ENCODE results near the gene SDCBP2. TPM values are rescaled to one million over a fixed set of nuclear protein-coding genes. Genes with fewer than 3 reads are reported as not detected.

The SDCBP2 gene
- total RNA-seq, 4 donors from 2014 or later: 29.7 to 361 (median 306) TPM

DNA sequence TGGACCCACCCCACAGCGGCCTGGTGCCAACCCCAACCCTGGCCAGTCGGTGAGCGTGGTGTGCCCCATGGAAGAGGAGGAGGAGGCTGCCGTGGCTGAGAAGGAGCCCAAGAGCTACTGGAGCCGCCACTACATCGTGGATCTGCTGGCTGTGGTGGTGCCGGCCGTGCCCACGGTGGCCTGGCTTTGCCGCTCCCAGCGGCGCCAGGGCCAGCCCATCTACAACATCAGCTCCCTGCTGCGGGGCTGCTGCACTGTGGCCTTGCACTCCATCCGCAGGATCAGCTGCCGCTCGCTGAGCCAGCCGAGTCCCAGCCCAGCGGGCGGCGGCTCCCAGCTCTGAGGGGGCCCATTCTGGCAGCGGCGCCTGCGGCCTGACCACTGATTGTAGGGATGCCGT is 23.2 kb downstream of the SDCBP2 start:
- H3K9me3 ChIP-seq: no peaks in the 10 kb centered on the region
- no peaks in the 10 kb centered on the region for H3K4me1 ChIP-seq
- peaks cover 0 to 31% (median 0%) of the 10 kb centered on the region in 3 donors for H3K36me3 ChIP-seq
- H3K27me3 ChIP-seq: no peaks in the 10 kb centered on the region
- no peak overlapping the region for H3K27ac ChIP-seq
- no peak overlapping the region for H3K4me3 ChIP-seq
- TF ChIP-seq POLR2A (IDR thresholded peaks at IDR 0.05): no peak
- TF ChIP-seq, protein P1, sequence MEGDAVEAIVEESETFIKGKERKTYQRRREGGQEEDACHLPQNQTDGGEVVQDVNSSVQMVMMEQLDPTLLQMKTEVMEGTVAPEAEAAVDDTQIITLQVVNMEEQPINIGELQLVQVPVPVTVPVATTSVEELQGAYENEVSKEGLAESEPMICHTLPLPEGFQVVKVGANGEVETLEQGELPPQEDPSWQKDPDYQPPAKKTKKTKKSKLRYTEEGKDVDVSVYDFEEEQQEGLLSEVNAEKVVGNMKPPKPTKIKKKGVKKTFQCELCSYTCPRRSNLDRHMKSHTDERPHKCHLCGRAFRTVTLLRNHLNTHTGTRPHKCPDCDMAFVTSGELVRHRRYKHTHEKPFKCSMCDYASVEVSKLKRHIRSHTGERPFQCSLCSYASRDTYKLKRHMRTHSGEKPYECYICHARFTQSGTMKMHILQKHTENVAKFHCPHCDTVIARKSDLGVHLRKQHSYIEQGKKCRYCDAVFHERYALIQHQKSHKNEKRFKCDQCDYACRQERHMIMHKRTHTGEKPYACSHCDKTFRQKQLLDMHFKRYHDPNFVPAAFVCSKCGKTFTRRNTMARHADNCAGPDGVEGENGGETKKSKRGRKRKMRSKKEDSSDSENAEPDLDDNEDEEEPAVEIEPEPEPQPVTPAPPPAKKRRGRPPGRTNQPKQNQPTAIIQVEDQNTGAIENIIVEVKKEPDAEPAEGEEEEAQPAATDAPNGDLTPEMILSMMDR (IDR thresholded peaks at IDR 0.05): no peak
- DNase-seq: no peak

DNA sequence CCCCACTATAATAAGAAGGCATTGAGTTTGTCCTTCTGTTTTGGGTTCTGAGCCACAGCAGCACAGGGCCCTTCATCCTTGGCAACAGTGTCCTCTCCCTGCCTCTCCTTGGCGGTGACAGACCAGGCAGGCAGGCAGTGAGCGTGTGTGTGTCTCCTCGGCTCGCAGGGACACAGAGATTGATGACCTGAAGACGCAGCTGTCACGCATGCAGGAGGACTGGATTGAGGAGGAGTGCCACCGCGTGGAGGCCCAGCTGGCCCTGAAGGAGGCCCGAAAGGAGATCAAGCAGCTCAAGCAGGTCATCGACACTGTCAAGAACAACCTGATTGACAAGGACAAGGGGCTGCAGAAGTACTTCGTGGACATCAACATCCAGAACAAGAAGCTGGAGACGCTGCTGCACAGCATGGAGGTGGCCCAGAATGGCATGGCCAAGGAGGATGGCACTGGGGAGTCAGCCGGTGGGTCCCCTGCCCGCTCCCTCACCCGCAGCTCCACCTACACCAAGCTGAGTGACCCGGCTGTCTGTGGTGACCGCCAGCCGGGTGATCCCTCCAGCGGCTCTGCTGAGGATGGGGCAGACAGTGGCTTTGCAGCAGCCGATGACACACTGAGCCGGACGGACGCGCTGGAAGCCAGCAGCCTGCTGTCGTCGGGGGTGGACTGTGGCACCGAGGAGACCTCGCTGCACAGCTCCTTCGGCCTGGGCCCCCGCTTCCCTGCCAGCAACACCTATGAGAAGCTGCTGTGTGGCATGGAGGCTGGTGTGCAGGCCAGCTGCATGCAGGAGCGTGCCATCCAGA is 24.0 kb downstream of the SDCBP2 start:
- peak in 1 of 3 donors; percentile 45 for DNase-seq
- Histone ChIP-seq H3K4me3 (no peak overlapping the region), H3K36me3 (peaks cover 0 to 26% (median 0%) of the 10 kb centered on the region in 3 donors), H3K27ac (no peak overlapping the region), H3K9me3 (no peaks in the 10 kb centered on the region), H3K4me1 (no peaks in the 10 kb centered on the region), H3K27me3 (no peaks in the 10 kb centered on the region)
- TF ChIP-seq POLR2A (IDR thresholded peaks at IDR 0.05): no peak
- TF ChIP-seq, protein P1 (IDR thresholded peaks at IDR 0.05): no peak

DNA sequence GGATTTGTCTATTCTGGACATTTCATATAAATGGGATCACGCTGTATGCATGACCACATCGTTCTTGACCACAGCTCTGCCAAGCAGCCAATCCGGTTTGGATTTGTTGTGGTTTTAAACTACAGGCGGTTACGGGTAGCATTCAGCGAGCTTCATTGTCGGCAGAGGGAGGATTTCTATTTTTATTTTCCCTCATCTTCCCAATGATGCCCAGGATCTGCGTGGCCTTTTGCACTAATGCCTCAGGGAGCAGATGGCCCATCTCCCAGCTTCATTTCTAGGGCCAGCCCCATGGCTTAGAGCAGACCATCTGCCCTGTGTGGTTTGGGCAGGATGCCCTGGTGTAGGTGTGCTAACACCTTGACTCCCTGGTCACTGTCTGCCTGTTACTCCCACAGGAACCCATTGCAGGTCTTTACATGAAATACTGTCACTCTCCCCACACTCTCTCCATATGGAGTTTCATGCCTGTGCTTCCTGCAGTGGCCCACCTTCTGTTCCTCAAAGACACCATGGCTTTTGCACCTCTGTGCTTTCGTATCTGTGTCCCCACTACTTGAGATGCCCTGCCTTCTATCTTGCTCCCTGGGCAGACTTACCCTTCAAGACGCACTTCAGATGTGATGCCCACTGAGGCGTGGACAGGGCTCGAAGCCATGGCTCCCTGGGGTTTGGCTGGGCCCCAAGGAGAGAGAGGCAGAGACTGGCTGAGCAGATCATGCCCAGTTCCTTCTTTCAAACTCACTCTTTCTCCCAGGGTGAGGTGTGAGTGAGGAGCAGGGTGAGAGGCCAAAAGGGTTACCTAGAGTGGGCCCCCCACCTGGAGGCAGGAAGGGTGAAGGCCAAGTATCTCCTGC is 26.0 kb downstream of the SDCBP2 start:
- Histone ChIP-seq H3K9me3 (no peaks in the 10 kb centered on the region), H3K4me3 (no peak overlapping the region), H3K4me1 (no peaks in the 10 kb centered on the region), H3K36me3 (peaks cover 0 to 16% (median 0%) of the 10 kb centered on the region in 3 donors), H3K27ac (no peak overlapping the region), H3K27me3 (no peaks in the 10 kb centered on the region)
- TF ChIP-seq, protein P1 (IDR thresholded peaks at IDR 0.05): no peak
- no peak for TF ChIP-seq POLR2A (IDR thresholded peaks at IDR 0.05)
- DNase-seq: no peak

DNA sequence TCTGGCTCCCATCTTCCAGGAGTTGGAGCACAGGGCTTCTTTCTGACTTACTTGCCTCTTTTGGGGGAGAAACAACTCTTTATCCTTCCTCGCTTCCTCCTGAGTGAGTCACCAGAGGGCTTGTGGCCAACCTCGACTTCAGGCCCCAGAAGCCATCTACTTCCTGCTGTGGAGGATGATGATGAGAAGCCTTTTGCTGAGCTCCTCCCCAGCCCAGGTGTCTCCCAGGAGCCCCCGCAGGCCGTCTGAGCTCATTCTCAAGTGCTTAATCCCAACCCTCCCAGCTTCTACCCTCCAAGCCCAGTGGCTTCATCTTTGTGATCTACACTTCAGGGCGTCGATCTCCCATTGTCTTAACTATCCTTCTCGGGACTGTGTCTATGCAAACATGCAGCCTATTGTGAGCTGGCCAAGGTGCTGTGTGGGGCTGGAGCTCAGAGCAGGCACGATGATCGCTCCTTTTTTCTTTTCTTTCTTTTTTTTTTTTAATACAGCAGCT is 27.9 kb downstream of the SDCBP2 start:
- TF ChIP-seq, protein P1 (IDR thresholded peaks at IDR 0.05): no peak
- TF ChIP-seq POLR2A (IDR thresholded peaks at IDR 0.05): no peak
- H3K4me1 ChIP-seq: no peaks in the 10 kb centered on the region
- peaks cover 0 to 11% (median 0%) of the 10 kb centered on the region in 3 donors for H3K36me3 ChIP-seq
- no peak overlapping the region for H3K4me3 ChIP-seq
- H3K27ac ChIP-seq: no peak overlapping the region
- no peaks in the 10 kb centered on the region for H3K9me3 ChIP-seq
- DNase-seq: peak in 1 of 3 donors; percentile 35
- H3K27me3 ChIP-seq: no peaks in the 10 kb centered on the region

DNA sequence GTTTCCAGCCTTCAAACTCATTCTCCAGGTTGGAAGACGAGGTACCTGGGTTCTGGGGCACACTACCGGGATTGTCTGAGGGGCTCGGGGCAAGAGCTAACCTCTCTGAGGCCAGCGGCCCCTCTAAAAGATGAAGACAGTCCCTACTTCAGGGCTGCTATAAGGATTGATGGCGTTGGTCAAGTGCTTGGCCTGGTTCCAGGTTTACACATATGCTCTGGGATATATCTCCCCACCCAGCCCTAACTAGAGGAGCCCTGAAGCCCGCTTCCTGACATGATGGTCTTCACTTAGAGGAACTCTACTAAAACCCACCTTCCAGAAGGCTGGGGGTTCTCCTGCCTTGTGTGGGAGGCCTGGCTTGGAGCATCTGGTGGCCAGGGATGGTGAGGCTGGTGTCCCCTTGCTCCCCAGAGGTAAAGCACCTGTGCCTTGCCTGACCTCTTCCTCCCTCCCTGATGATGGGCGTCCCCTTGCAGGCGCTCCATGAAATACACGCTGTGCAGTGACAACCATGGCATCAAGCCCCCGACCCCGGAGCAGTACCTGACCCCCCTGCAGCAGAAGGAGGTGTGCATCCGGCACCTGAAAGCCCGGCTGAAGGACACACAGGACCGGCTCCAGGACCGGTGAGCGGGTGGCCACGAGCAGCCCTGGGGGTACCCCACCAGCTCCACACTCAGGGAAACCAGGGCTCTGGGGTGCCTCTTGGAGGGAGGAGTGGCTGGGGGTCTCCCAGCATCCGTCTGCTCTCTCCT is 28.7 kb downstream of the SDCBP2 start:
- peaks cover 0 to 5% (median 0%) of the 10 kb centered on the region in 3 donors for H3K36me3 ChIP-seq
- H3K27me3 ChIP-seq: no peaks in the 10 kb centered on the region
- H3K4me3 ChIP-seq: no peak overlapping the region
- no peaks in the 10 kb centered on the region for H3K9me3 ChIP-seq
- peak in 1 of 3 donors; percentile 32 for DNase-seq
- no peaks in the 10 kb centered on the region for H3K4me1 ChIP-seq
- TF ChIP-seq, protein P1 (IDR thresholded peaks at IDR 0.05): no peak
- TF ChIP-seq POLR2A (IDR thresholded peaks at IDR 0.05): no peak
- H3K27ac ChIP-seq: no peak overlapping the region

Measured in Peyer's patch (tissue), 4 donors.